ENCODE measurements around the gene PMP22. TPM values are rescaled to one million over a fixed set of nuclear protein-coding genes. Genes with fewer than 3 reads are reported as not detected.
A peak's percentile ranks its signal among the peaks of the same experiment; 100 is the strongest.

The PMP22 gene
- total RNA-seq, 1 experiment from 2014 or later = 8.4 TPM

GRCh38 chr17:15181333-15181732 lies 83.8 kb downstream of the PMP22 start:
- Histone ChIP-seq H3K27me3 (ENCODE audit: control insufficient read depth, insufficient read depth, low read length) (no peaks in the 10 kb centered on the region), H3K4me3 (ENCODE audit: insufficient read depth, low read depth, low read length) (no peak overlapping the region), H3K36me3 (replicated peaks; ENCODE audit: control insufficient read depth, insufficient read depth, low read length) (no peaks in the 10 kb centered on the region)
- DNase-seq = no peak

GRCh38 chr17:15180121-15180561 lies 85.0 kb downstream of the PMP22 start:
- Histone ChIP-seq H3K4me3 (ENCODE audit: insufficient read depth, low read depth, low read length) (no peak overlapping the region), H3K36me3 (replicated peaks; ENCODE audit: control insufficient read depth, insufficient read depth, low read length) (no peaks in the 10 kb centered on the region), H3K27me3 (ENCODE audit: control insufficient read depth, insufficient read depth, low read length) (no peaks in the 10 kb centered on the region)
- DNase-seq = peak; percentile 60

Other genes with a start within 250 kb of the PMP22 start
- gene TEKT3, start 76.3 kb upstream of the PMP22 start, total RNA-seq (2014; rRNA removed; shearing (Covaris generic)) = 0.21 and 0.37 TPM in 2 replicates
- gene CDRT4, start 202.3 kb upstream of the PMP22 start, total RNA-seq (2014; rRNA removed; shearing (Covaris generic)) = 3.9 and 4.7 TPM in 2 replicates